Activated T-cell treated with anti-CD3 and anti-CD28 coated beads, Interleukin-2, amount 50 U/mL, for 72 hours (primary cell): ENCODE data around the gene EIF2S1. TPM values are rescaled to one million over a fixed set of nuclear protein-coding genes. Genes with fewer than 3 reads are reported as not detected.

Experiments
- ATAC-seq, 2 donors: fragments of 150-1000 bp; cut with Tn5 transposase; replicated peaks in 1 of 2; 2 replicates each; pipeline ENCODE4 v1.10.0; 2021; ENCODE audit warnings: moderate library complexity in 2 of 2, mild to moderate bottlenecking in 1 of 2
- DNase-seq, 2 donors: peaks; one replicate each; pipeline ENCODE4 v3.0.0; 2021 to 2022; ENCODE audit warnings: mixed read lengths in 1 of 2
- H3K27ac Mint-ChIP-seq: one replicate; pipeline ENCODE4 v1.8.0; 2022; ENCODE audit warnings: mild to moderate bottlenecking, moderate library complexity, mixed read lengths
- H3K27me3 Mint-ChIP-seq: one replicate; pipeline ENCODE4 v1.8.0; 2022; ENCODE audit warnings: low read depth, mixed read lengths
- H3K36me3 Mint-ChIP-seq, 2 donors: one replicate each; pipeline ENCODE4 v1.8.0; 2022; ENCODE audit warnings: mixed read lengths in 2 of 2, mild to moderate bottlenecking in 1 of 2; ENCODE audit not compliant: insufficient read depth in 2 of 2
- H3K4me1 Mint-ChIP-seq: one replicate; pipeline ENCODE4 v1.8.0; 2022; ENCODE audit warnings: low read depth, mixed read lengths
- H3K4me3 Mint-ChIP-seq, 2 donors: one replicate each; pipeline ENCODE4 v1.8.0; 2022; ENCODE audit warnings: mild to moderate bottlenecking in 2 of 2, mixed read lengths in 2 of 2, moderate library complexity in 2 of 2
- H3K9me3 Mint-ChIP-seq, 2 donors: one replicate each; pipeline ENCODE4 v1.8.0; 2022; ENCODE audit warnings: mixed read lengths in 2 of 2
- total RNA-seq, 2 donors: library from RNA; stranded (reverse); gene quantifications; one replicate each; pipeline ENCODE4 v1.2.3, GENCODE V29; 2022

The EIF2S1 gene
- total RNA-seq, 2 donors from 2014 or later = 132 to 172 TPM

DNA sequence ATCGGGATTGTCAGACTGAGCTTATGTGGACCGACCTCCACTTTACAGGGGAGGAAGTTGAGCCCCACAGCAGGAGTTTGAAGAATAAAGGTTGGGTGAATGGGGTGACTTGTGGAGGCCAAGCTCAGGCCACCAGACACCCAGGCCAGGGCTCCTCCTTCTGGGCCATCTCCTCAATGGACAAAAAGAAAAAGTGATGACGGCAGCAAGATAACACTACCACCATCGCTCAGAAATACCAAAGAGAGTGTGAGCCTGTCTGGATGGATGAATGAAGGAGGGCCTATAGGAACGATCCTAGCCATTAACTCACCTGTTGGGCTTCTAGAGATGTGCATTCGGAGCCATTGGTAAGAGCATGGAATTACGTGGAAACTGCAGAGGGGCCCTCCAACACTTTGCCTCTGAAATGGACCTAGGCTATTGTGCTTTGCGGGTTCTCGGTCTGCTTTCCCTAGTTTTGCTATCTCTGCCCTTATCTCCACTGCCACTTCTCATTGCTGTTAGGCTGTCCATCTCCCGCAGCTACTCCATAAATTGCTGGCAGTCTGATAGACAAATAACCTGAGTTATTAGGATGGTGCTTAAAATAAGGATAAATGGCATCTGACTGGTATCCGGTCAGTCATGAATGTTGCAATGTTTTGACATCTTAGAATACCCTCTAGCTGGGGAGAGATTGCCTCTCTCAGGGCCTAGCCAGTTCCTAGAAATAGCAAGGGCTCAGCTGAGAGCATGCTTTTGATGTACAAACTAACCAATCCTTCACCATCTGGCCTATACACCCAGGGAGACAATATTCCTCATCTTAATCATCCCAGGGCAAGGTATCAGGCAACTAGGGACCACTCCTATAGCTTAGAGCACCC lies 61.5 kb downstream of the EIF2S1 start:
- Mint-ChIP-seq H3K9me3 (no peaks in the 10 kb centered on the region), H3K4me1 (no peaks in the 10 kb centered on the region), H3K27ac (no peak overlapping the region), H3K4me3 (no peak overlapping the region), H3K27me3 (peaks cover 14% of the 10 kb centered on the region), H3K36me3 (no peaks in the 10 kb centered on the region)
- ATAC-seq = no peak
- DNase-seq = no peak

DNA sequence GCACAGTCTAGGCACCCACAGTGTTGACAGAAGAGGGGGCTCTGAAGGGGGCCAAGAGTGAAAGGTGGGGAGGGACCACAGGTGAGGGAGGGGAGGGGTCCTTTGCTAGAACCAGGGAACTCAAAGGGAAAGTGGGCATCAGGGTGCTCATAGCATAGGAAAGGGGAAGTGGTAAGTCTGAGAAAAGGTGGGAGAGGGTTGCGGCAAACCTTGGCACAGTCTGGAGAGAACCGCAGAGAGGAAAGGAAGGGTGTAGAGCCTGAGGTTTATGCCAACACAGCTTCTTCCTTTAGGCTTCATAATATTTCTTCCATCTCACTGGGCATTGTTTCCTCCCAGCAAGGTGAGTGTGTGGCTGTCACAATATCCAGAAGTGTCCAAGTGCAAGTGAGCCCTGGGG lies 63.3 kb downstream of the EIF2S1 start:
- no peaks in the 10 kb centered on the region for H3K36me3 Mint-ChIP-seq
- no peaks in the 10 kb centered on the region for H3K9me3 Mint-ChIP-seq
- no peaks in the 10 kb centered on the region for H3K4me1 Mint-ChIP-seq
- no peak overlapping the region for H3K4me3 Mint-ChIP-seq
- ATAC-seq (no peak), DNase-seq (no peak)
- peaks cover 14% of the 10 kb centered on the region for H3K27me3 Mint-ChIP-seq
- H3K27ac Mint-ChIP-seq = no peak overlapping the region

DNA sequence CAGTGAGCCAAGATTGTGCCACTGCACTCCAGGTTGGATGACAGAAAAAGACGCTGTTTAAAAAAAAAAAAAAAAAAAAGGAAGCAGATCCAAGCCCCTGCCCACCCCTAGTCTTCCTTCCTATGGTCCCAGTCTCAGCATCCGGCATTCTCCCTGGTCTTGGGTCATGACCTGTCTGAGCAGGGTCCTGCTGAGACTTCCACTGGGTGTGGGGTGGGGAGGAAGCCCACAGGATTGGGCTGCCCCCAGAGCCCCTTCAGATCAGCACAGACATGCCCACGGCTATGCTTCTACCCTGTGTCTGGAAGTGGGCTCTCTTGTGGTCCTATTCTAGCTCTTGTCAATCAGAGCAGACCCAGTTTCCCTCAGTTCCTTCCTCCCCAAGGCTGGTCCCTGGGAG lies 64.4 kb downstream of the EIF2S1 start:
- Mint-ChIP-seq H3K27ac (no peak overlapping the region), H3K9me3 (no peaks in the 10 kb centered on the region), H3K4me3 (no peak overlapping the region), H3K36me3 (no peaks in the 10 kb centered on the region), H3K4me1 (no peaks in the 10 kb centered on the region), H3K27me3 (peaks cover 14% of the 10 kb centered on the region)
- ATAC-seq (no peak), DNase-seq (no peak)

DNA sequence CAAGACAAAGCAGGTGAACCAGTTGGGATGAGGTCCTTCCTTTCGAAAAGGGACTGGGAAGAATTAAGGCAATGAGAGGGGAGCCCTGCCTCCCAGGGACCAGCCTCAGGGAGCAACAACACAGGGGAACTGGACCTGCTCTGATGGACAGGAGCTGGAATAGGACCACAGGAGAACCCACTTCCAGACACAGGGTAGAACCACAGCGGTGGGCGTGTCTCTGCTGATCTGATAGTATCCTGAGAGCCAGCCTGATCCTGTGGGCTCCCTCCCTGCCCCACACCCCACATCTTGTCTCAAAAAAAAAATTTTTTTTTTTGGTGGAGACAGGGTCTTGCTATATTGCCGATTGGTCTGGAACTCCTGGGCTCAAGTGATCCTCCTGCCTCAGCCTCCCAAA lies 65.5 kb downstream of the EIF2S1 start:
- no peak for ATAC-seq
- peaks cover 14% of the 10 kb centered on the region for H3K27me3 Mint-ChIP-seq
- H3K4me1 Mint-ChIP-seq = no peaks in the 10 kb centered on the region
- no peak for DNase-seq
- H3K27ac Mint-ChIP-seq = no peak overlapping the region
- H3K9me3 Mint-ChIP-seq = no peaks in the 10 kb centered on the region
- H3K36me3 Mint-ChIP-seq = no peaks in the 10 kb centered on the region
- H3K4me3 Mint-ChIP-seq = no peak overlapping the region

DNA sequence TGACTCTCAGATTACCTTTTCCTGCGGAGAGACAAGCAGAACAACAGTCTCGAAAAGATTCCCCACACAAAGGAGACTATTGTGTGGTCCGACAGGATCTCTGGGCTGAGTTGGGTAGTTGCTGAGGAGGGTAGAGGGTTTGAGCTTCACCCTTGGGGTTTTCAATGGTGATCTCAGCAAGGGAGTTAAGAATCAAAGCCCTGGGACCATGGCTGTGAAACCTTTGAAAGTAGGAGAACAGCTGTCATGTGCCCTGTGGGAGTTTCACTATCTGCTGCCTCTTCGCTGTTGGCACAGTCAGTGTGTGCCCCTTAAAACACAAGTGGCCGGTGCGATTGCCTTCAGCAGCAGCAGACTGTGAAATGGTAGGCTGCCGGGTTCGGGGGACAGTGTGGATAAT lies 66.0 kb downstream of the EIF2S1 start:
- no peaks in the 10 kb centered on the region for H3K4me1 Mint-ChIP-seq
- peaks cover 14% of the 10 kb centered on the region for H3K27me3 Mint-ChIP-seq
- no peaks in the 10 kb centered on the region for H3K36me3 Mint-ChIP-seq
- no peak overlapping the region for H3K27ac Mint-ChIP-seq
- H3K9me3 Mint-ChIP-seq = no peaks in the 10 kb centered on the region
- ATAC-seq (no peak), DNase-seq (no peak)
- H3K4me3 Mint-ChIP-seq = no peak overlapping the region

DNA sequence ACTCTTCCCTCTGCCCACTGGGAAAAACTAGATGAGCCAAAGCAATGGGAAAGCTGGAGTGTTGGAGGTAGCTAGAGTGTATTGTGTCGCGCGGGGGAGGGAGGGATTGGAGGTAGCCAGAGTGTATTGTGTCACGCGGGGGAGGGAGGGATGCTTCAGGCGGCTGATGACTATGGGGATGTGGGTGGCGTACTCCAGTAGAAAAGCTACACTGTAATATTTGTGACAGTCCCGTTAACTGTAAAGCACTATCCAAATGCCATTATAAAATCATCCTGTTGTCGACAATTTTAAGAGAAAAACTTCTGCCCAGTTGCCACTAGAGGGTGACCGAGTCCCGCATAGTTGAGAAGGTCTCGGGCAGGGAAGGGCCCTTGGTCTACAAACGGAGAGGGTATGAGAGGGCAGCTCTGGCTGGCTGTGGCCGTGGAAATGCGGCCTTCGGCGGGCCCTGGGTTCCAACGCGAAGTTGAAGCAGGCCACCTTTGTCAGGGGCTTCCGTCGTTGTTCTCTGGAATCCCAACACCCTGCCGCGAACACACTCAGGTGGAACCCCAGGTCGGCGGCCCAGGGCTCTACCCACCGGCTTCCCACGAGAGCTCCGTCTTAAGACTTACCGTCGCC lies 67.0 kb downstream of the EIF2S1 start:
- Mint-ChIP-seq H3K27me3 (peaks cover 14% of the 10 kb centered on the region), H3K4me3 (no peak overlapping the region), H3K9me3 (no peaks in the 10 kb centered on the region), H3K4me1 (no peaks in the 10 kb centered on the region), H3K36me3 (no peaks in the 10 kb centered on the region), H3K27ac (no peak overlapping the region)
- DNase-seq = peak; percentile 69 to 73
- peak; percentile 86 to 89 for ATAC-seq

DNA sequence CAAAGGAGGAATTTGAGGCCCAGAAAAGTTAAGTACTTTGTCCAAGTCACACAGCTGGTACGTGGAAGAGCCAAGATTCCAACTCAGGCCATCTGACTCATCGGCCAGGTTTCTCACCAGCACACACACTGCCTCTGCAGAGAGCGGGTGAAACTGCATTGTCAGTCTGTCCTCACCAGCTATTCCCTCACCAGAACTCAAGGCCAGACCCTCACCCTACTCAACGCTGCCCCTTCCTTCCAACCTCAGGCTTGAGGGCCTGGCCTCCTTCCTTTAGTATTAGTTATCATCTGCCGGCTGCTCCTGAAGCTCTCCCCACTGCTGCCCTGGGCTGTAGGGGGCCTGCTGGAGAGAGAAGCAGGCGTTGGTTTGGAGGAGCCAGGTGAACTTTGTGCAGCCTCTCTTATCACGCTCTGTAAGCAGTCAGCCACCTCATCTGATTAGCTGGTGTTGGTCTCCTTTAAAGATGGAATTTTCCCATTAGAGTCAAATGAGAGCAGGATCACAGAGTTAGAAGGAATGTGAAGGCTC lies 68.4 kb downstream of the EIF2S1 start:
- Mint-ChIP-seq H3K4me1 (no peaks in the 10 kb centered on the region), H3K4me3 (no peak overlapping the region), H3K27me3 (peaks cover 14% of the 10 kb centered on the region), H3K36me3 (no peaks in the 10 kb centered on the region), H3K9me3 (no peaks in the 10 kb centered on the region), H3K27ac (no peak overlapping the region)
- ATAC-seq = no peak
- DNase-seq = no peak

DNA sequence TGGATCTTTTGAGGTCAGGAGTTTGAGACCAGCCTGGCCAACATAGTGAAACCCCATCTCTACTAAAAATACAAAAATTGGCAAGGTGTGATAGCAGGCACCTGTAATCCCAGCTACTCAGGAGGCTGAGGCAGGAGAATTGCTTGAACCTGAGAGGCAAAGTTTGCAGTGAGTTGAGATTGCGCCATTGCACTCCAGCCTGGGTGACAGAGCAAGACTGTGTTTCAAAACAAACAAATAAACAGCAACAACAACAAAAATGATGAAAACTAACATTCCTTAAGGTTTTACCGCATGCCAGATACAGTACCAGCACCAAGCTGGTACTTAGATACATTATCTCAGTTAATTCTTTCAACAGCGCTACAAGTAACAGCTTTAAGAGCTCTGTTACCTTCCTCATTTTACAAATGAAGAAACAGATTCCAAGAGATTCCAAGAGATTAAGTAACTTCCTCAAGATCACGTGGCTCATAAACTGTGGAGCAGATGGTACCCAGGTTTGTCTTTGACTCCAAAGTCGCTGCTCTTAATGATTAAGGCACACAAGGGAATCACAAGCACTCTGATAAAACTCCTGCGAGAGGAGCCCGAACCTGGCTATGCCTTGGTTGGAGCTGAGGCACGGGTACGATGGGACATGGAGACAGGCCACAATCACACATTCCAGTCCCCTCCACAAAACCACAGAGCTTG lies 69.5 kb downstream of the EIF2S1 start:
- no peak overlapping the region for H3K27ac Mint-ChIP-seq
- H3K36me3 Mint-ChIP-seq = no peaks in the 10 kb centered on the region
- ATAC-seq (no peak), DNase-seq (no peak)
- no peaks in the 10 kb centered on the region for H3K4me1 Mint-ChIP-seq
- H3K9me3 Mint-ChIP-seq = no peaks in the 10 kb centered on the region
- H3K27me3 Mint-ChIP-seq = peaks cover 11% of the 10 kb centered on the region
- no peak overlapping the region for H3K4me3 Mint-ChIP-seq

DNA sequence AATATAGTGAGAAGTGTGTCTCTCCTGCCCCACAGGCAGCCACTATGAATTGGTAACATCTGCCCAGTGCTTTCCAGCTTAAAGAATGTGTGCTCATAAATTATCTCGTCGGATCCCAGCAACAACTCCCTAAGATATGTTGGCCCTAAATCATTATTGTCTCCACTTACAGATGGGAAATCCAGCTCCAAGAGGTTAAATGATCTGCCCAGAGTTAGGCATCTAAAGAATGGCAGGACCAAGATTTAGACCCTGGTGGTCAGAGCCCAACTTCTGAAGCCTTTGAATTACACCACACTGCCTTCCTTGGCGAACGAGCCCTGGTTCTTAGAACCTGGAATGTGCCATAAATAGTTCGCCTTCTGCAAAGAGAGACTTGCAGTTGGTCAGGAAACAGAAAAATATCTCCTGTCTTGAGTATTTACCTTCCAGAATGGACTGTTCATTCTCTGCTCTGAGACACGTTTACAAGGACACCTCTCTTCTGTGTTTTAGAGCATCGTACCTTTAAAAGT lies 72.0 kb downstream of the EIF2S1 start:
- no peak overlapping the region for H3K27ac Mint-ChIP-seq
- no peaks in the 10 kb centered on the region for H3K36me3 Mint-ChIP-seq
- H3K4me3 Mint-ChIP-seq = no peak overlapping the region
- peaks cover 6% of the 10 kb centered on the region for H3K27me3 Mint-ChIP-seq
- H3K4me1 Mint-ChIP-seq = no peaks in the 10 kb centered on the region
- no peak for DNase-seq
- no peak for ATAC-seq
- no peaks in the 10 kb centered on the region for H3K9me3 Mint-ChIP-seq

DNA sequence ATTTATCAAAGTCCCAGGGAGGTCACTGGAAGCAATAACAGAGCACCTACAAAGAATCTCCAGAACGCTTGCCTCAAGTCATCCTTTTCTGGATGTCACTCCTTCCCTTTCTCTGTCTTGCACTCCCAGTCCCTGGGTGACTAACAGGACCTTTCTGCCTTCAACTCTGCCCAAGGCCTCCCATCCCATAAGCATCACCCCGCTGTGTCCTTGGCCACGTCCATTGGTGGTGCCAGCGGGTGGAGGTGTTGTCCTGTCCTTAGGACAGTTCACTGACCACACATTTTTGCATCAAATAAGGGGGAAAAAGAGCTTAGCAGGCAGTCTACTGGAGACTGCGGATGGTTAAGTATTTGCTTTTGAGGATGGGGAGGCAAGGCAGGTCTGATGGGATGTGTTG lies 75.5 kb downstream of the EIF2S1 start:
- Mint-ChIP-seq H3K9me3 (no peaks in the 10 kb centered on the region), H3K4me3 (no peak overlapping the region), H3K27ac (no peak overlapping the region), H3K4me1 (no peaks in the 10 kb centered on the region), H3K36me3 (no peaks in the 10 kb centered on the region), H3K27me3 (peaks cover 6% of the 10 kb centered on the region)
- DNase-seq (no peak), ATAC-seq (no peak)

Other genes starting within 250 kb of the EIF2S1 start
- gene GARIN2, start 170.9 kb upstream of the EIF2S1 start, total RNA-seq = not detected
- gene PALS1, start 118.9 kb upstream of the EIF2S1 start, total RNA-seq = 1 to 10 TPM; 5.5 to 6.5 TPM
- 10 to 100 TPM; 24.5 to 27.3 TPM for gene ATP6V1D, start 524 bp upstream of the EIF2S1 start, total RNA-seq
- 1 to 10 TPM in 1 of 2 donors, under 1 TPM in 1; 0.84 to 1.4 TPM for gene PLEK2, start 51.8 kb downstream of the EIF2S1 start, total RNA-seq
- under 1 TPM; 0.32 to 0.79 TPM for gene TMEM229B, start 128.4 kb downstream of the EIF2S1 start, total RNA-seq
- gene PLEKHH1, start 173.0 kb downstream of the EIF2S1 start, total RNA-seq = 1 to 10 TPM; 1.0 to 1.2 TPM
- 10 to 100 TPM; 19.7 to 30.4 TPM for gene PIGH, start 239.9 kb downstream of the EIF2S1 start, total RNA-seq